HepG2 (cell line): ENCODE results near the gene LSM12. TPM values are rescaled to one million over a fixed set of nuclear protein-coding genes. Genes with fewer than 3 reads are reported as not detected.

ENCODE experiments used
- ELF1 ChIP-seq: sonication (generic); formaldehyde crosslinking; IDR thresholded peaks from 2 replicates; pipeline ENCODE4 v1.4.0; 2020; ENCODE audit warnings: missing genetic modification reagents
- FLYWCH1 ChIP-seq: sonication (generic); formaldehyde crosslinking; IDR thresholded peaks from 2 replicates; pipeline ENCODE4 v1.8.1; 2023; ENCODE audit warnings: mild to moderate bottlenecking, missing genetic modification reagents
- FOXA1 ChIP-seq, 2 experiments: fragments of 450-650 bp in 1 of 2; sonication (generic) in 1 of 2; formaldehyde crosslinking in 1 of 2; IDR thresholded peaks; 2 replicates each; pipeline versions ENCODE4 v1.4.0 to v1.6.1; 2016 to 2020; ENCODE audit warnings: missing genetic modification reagents in 1 of 2
- GFI1 ChIP-seq: sonication (generic); formaldehyde crosslinking; IDR thresholded peaks from 2 replicates; pipeline ENCODE4 v1.5.0; 2020; ENCODE audit warnings: missing genetic modification reagents, mild to moderate bottlenecking, borderline replicate concordance
- GZF1 ChIP-seq: sonication (generic); formaldehyde crosslinking; IDR thresholded peaks from 2 replicates; pipeline ENCODE4 v1.5.1; 2020; ENCODE audit warnings: mild to moderate bottlenecking, missing genetic modification reagents
- HNRNPUL1 ChIP-seq: fragments of 200-400 bp; formaldehyde crosslinking; IDR thresholded peaks from 2 replicates; pipeline ENCODE4 v1.6.1; 2017; ENCODE audit warnings: low read depth, mild to moderate bottlenecking, low read length, moderate library complexity
- HOXA5 ChIP-seq: sonication (generic); formaldehyde crosslinking; IDR thresholded peaks from 2 replicates; pipeline ENCODE4 v1.4.0; 2020; ENCODE audit warnings: missing genetic modification reagents
- IRX3 ChIP-seq: sonication (generic); formaldehyde crosslinking; IDR thresholded peaks from 2 replicates; pipeline ENCODE4 v1.8.1; 2023; ENCODE audit warnings: mild to moderate bottlenecking, low read depth, missing genetic modification reagents, borderline replicate concordance
- KLF11 ChIP-seq: IDR thresholded peaks from 2 replicates; pipeline ENCODE4 v1.6.1; 2016; ENCODE audit warnings: missing compliant biosample characterization
- MED8 ChIP-seq: sonication (generic); formaldehyde crosslinking; IDR thresholded peaks from 2 replicates; pipeline ENCODE4 v1.8.1; 2023; ENCODE audit warnings: mild to moderate bottlenecking, missing genetic modification reagents; ENCODE audit not compliant: insufficient replicate concordance
- MZF1 ChIP-seq: sonication (generic); formaldehyde crosslinking; IDR thresholded peaks from 2 replicates; pipeline ENCODE4 v1.8.1; 2023; ENCODE audit warnings: mild to moderate bottlenecking, missing genetic modification reagents, borderline replicate concordance
- NFIB ChIP-seq: sonication (generic); formaldehyde crosslinking; IDR thresholded peaks from 2 replicates; pipeline ENCODE4 v1.9.0; 2021; ENCODE audit warnings: missing genetic modification reagents, mild to moderate bottlenecking, borderline replicate concordance
- RARG ChIP-seq: sonication (generic); formaldehyde crosslinking; IDR thresholded peaks from 2 replicates; pipeline ENCODE4 v1.4.0; 2020; ENCODE audit warnings: low read depth, mild to moderate bottlenecking, missing genetic modification reagents
- SALL1 ChIP-seq: sonication (generic); formaldehyde crosslinking; IDR thresholded peaks from 2 replicates; pipeline ENCODE4 v1.8.0; 2022; ENCODE audit warnings: mild to moderate bottlenecking, missing genetic modification reagents
- SMARCC2 ChIP-seq: fragments of 450-650 bp; IDR thresholded peaks from 2 replicates; pipeline ENCODE4 v1.6.1; 2017; ENCODE audit warnings: antibody characterized with exemption, mild to moderate bottlenecking
- SMC3 ChIP-seq: IDR thresholded peaks from 2 replicates; pipeline ENCODE4 v1.6.1; 2011; ENCODE audit warnings: low read length, improper control_type of control experiment
- ZFY ChIP-seq: sonication (generic); formaldehyde crosslinking; IDR thresholded peaks from 2 replicates; pipeline ENCODE4 v1.4.0; 2020; ENCODE audit warnings: missing genetic modification reagents
- ZNF335 ChIP-seq: sonication (generic); formaldehyde crosslinking; IDR thresholded peaks from 2 replicates; pipeline ENCODE4 v1.4.0; 2020; ENCODE audit warnings: missing genetic modification reagents
- ZNF556 ChIP-seq: sonication (generic); formaldehyde crosslinking; IDR thresholded peaks from 2 replicates; pipeline ENCODE4 v1.4.0; 2020; ENCODE audit warnings: mild to moderate bottlenecking, missing genetic modification reagents, borderline replicate concordance
- ZNF563 ChIP-seq: sonication (generic); formaldehyde crosslinking; IDR thresholded peaks from 2 replicates; pipeline ENCODE4 v1.8.0; 2022; ENCODE audit warnings: mild to moderate bottlenecking, moderate library complexity, missing genetic modification reagents
- ZNF780A ChIP-seq: sonication (generic); formaldehyde crosslinking; IDR thresholded peaks from 2 replicates; pipeline ENCODE4 v1.8.0; 2022; ENCODE audit warnings: mild to moderate bottlenecking, missing genetic modification reagents, moderate library complexity
- ZSCAN31 ChIP-seq: sonication (generic); formaldehyde crosslinking; IDR thresholded peaks from 2 replicates; pipeline ENCODE4 v1.5.0; 2020; ENCODE audit warnings: low read depth, mild to moderate bottlenecking, missing genetic modification reagents
- polyA plus RNA-seq, 8 experiments: library from polyadenylated mRNA; depleted of rRNA in 3 of 8; stranded (reverse) in 7 of 8; unstranded in 1 of 8; fragments of >200 nt; fragmentation: Illumina TruSeq in 4 of 8; extraction: Trizol in 4 of 8; gene quantifications; 2 replicates each; pipeline versions ENCODE4 v1.2.1 to v1.2.3, GENCODE V29; 2011 to 2016; ENCODE audit warnings: low read depth in 4 of 8, missing spikeins in 1 of 8, mixed read lengths in 1 of 8; ENCODE audit not compliant: insufficient read depth in 1 of 8
- total RNA-seq, 5 experiments: library from RNA; depleted of rRNA; stranded (reverse); fragments of >200 nt; fragmentation: Illumina TruSeq; extraction: Trizol; gene quantifications; 2 replicates each; pipeline ENCODE4 v1.2.3, GENCODE V29; 2016; ENCODE audit warnings: low read depth in 1 of 5
- TF ChIP-seq, protein P1 (sequence below): sonication (generic); formaldehyde crosslinking; IDR thresholded peaks from 2 replicates; pipeline ENCODE4 v1.4.0; 2020; ENCODE audit warnings: missing genetic modification reagents
- TF ChIP-seq, protein P2 (sequence below): sonication (generic); formaldehyde crosslinking; conservative IDR thresholded peaks from 2 replicates; pipeline ENCODE4 v1.4.0; 2020; ENCODE audit warnings: missing genetic modification reagents
- TF ChIP-seq, protein P3 (sequence below): IDR thresholded peaks from 2 replicates; pipeline ENCODE4 v1.4.0; 2020; ENCODE audit warnings: mild to moderate bottlenecking, missing genetic modification reagents

The LSM12 gene
- total and polyA plus RNA-seq, 2 of the 13 experiments (the other 11 are each of a cell fraction or from before 2014, with no cell fraction given): 52.8 to 55.7 TPM

DNA sequence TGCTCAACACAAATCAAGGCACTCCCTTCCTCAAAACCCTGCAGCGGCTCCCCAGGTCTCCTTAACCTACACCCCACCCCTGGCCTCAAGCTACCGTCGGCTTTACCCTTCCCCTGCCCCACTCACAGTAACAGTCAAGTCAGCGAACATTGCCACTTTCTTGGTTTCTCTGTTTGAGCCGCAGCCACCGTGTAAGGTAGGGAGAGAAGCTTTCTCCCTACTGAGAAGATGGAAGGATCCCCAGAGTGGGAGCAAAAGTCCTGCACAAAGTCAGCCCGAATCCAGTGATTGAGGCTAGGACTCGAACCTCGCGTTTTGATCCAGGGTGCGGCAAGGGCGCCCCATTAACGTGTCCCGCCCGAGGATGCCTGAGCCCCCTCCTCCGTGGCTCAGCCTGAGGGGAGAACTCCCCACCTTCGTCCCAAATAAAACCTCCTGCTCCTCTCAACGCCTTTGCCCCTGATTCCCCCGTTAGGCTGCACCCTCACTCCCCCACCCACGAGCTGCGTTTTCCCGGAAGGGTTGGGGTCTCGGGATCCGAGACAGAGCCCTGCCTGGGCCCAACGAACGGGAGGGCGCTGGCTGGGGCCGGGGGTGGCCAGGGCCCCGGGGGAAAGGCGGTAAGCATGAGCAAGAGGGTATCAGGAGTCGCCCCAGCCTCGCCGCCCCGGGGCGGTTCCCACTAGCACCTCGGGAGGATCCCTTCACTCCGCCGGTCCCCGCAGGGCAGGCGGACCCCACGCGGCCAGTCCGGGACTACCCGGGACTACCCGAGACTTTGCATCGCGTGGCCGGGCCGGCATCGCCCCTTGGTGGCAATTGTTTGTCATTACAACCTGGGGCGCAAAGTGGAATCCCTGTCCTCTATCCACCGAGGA, 72.0 kb downstream of the LSM12 start (continued):
- TF ChIP-seq ZSCAN31 (CRISPR knock-in tag) (no peak), RARG (no peak), MZF1 (no peak), ZNF780A (CRISPR knock-in tag) (no peak), ELF1 (CRISPR knock-in tag) (no peak), FLYWCH1 (no peak), HOXA5 (CRISPR knock-in tag) (no peak), ZFY (CRISPR knock-in tag) (no peak), ZNF563 (CRISPR knock-in tag) (no peak), MED8 (no peak), HNRNPUL1 (no peak), FOXA1 (IDR thresholded peaks at IDR 0.05) (no peak), FOXA1 (CRISPR knock-in tag; IDR thresholded peaks at IDR 0.05) (no peak), GZF1 (no peak), SMC3 (peak; percentile 87), IRX3 (no peak), ZNF556 (no peak), ZNF335 (CRISPR knock-in tag) (0 out of 2 replicates have a peak, but pooled peaks have one; percentile 34), SALL1 (CRISPR knock-in tag) (peak; percentile 57), GFI1 (no peak), SMARCC2 (no peak), KLF11 (CRISPR knock-in tag) (no peak), NFIB (CRISPR knock-in tag) (no peak)
- TF ChIP-seq, protein P1, sequence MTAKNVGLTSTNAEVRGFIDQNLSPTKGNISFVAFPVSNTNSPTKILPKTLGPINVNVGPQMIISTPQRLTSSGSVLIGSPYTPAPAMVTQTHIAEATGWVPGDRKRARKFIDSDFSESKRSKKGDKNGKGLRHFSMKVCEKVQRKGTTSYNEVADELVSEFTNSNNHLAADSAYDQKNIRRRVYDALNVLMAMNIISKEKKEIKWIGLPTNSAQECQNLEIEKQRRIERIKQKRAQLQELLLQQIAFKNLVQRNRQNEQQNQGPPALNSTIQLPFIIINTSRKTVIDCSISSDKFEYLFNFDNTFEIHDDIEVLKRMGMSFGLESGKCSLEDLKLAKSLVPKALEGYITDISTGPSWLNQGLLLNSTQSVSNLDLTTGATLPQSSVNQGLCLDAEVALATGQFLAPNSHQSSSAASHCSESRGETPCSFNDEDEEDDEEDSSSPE (CRISPR knock-in tag): no peak
- TF ChIP-seq, protein P2, sequence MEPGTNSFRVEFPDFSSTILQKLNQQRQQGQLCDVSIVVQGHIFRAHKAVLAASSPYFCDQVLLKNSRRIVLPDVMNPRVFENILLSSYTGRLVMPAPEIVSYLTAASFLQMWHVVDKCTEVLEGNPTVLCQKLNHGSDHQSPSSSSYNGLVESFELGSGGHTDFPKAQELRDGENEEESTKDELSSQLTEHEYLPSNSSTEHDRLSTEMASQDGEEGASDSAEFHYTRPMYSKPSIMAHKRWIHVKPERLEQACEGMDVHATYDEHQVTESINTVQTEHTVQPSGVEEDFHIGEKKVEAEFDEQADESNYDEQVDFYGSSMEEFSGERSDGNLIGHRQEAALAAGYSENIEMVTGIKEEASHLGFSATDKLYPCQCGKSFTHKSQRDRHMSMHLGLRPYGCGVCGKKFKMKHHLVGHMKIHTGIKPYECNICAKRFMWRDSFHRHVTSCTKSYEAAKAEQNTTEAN (CRISPR knock-in tag): no peak
- TF ChIP-seq, protein P3, sequence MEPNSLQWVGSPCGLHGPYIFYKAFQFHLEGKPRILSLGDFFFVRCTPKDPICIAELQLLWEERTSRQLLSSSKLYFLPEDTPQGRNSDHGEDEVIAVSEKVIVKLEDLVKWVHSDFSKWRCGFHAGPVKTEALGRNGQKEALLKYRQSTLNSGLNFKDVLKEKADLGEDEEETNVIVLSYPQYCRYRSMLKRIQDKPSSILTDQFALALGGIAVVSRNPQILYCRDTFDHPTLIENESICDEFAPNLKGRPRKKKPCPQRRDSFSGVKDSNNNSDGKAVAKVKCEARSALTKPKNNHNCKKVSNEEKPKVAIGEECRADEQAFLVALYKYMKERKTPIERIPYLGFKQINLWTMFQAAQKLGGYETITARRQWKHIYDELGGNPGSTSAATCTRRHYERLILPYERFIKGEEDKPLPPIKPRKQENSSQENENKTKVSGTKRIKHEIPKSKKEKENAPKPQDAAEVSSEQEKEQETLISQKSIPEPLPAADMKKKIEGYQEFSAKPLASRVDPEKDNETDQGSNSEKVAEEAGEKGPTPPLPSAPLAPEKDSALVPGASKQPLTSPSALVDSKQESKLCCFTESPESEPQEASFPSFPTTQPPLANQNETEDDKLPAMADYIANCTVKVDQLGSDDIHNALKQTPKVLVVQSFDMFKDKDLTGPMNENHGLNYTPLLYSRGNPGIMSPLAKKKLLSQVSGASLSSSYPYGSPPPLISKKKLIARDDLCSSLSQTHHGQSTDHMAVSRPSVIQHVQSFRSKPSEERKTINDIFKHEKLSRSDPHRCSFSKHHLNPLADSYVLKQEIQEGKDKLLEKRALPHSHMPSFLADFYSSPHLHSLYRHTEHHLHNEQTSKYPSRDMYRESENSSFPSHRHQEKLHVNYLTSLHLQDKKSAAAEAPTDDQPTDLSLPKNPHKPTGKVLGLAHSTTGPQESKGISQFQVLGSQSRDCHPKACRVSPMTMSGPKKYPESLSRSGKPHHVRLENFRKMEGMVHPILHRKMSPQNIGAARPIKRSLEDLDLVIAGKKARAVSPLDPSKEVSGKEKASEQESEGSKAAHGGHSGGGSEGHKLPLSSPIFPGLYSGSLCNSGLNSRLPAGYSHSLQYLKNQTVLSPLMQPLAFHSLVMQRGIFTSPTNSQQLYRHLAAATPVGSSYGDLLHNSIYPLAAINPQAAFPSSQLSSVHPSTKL (CRISPR knock-in tag): peak; percentile 57
